GM18858 (cell line): Measurements from ENCODE around the gene NPC2.
"Not testable (repeated sequence)": the region's sequence is repeated elsewhere in the genome, so short reads cannot be mapped to it uniquely, and the experiment has no call there.

Experiments used
- ATAC-seq: cut with Tn5 transposase; IDR thresholded peaks from one replicate; pipeline ENCODE4 v1.9.1; 2021; ENCODE audit not compliant: unreplicated experiment

Gene NPC2

DNA sequence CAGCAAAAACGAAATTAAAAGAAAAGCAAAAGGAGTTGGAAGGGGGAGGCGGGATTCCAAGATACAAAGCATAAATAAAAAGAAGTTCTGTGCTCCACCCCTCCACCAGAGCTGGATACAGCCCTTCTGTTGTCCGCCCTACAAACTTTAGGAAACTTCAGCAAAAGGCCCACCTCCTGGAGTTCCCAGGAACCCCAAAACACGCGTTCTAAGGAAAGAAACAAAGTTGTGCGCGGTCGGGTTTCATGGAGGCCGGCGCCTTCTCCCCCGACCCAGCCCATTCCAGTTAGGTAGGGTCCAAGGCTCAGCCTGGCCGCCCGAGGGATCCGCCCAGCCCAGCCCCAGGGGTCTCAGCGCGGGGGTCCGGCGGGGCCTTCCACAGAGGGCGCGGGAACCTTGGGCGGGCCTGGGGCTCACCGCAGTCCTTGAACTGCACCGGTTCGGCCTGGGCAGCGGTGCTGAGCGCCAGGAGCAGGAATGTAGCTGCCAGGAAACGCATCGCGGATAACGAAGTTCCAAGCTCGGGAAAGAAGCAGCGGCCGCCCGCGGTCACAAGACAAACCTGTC, at the start of gene NPC2:
NPC2 (minus strand) TSS at position 530 of the 567 bp plus-strand sequence; CDS start at position 499, 31 bp downstream.
- no peak for ATAC-seq

DNA sequence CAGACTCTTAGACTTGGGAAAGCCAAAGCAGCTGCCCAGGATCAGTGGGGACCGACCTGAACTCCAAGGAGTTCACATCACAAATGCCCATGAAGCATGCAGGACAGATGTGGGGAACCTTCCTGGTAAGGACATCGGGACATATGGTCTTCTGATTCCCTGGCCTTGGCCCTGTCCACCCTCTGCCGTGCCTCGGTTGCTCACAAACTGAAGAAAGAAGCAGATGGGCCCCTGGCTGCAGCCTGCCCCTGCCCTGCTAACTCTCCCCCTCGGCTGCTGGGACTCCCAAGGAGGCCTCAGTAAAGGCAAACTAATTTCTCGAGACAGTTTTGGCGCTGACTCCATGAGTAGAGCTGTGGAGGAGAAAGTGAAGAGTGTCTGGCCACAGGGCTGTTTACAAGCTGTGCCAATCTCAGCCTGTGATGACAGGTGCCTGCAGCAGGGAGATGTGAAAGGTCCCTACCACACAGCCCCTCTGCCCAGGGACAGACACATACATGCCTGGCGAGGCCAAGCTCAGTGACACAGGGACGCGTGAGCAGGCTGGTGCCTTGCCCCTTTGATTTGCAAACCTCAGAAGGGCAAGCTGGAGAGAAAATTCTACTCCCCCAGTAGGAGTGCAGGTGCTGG, 49.1 kb upstream of the NPC2 start:
- ATAC-seq = no peak

DNA sequence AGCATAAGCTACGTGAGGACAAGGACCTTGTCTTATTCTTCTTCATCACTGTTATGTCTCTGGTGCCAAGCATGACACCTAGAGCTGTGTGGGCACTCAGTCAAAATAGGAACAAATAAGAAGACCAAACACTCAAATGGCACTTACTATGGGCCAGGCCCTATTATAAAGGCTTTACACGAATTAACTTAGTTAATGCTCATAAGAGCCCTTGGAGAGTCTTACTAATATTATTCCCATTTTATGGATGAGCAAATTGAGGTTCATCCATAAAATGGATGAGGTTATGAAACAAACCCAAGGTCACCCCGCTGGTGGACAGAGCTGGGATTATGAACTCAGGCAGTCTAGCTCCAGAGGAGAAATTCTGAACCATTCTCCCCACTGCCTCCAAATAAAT, 48.1 kb upstream of the NPC2 start:
- ATAC-seq = no peak

DNA sequence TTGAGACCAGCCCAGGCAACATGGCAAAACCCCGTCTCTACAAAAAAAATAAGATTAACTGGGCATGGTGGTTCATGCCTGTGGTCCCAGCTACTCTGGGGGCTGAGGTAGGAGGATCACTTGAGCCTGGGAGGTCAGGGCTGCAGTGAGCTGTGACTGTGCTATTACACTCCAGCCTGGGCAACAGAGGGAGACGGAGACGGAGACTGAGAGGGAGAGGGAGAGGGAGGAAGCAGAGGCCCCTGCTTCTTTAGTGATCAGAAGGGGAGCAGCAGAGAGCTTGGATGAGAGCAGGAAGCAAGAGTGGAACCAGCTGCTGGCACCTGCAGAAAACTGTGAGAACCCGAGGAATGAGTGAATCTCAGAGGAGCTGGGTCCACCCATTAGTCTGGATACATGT, 46.4 kb upstream of the NPC2 start:
- ATAC-seq = no peak

DNA sequence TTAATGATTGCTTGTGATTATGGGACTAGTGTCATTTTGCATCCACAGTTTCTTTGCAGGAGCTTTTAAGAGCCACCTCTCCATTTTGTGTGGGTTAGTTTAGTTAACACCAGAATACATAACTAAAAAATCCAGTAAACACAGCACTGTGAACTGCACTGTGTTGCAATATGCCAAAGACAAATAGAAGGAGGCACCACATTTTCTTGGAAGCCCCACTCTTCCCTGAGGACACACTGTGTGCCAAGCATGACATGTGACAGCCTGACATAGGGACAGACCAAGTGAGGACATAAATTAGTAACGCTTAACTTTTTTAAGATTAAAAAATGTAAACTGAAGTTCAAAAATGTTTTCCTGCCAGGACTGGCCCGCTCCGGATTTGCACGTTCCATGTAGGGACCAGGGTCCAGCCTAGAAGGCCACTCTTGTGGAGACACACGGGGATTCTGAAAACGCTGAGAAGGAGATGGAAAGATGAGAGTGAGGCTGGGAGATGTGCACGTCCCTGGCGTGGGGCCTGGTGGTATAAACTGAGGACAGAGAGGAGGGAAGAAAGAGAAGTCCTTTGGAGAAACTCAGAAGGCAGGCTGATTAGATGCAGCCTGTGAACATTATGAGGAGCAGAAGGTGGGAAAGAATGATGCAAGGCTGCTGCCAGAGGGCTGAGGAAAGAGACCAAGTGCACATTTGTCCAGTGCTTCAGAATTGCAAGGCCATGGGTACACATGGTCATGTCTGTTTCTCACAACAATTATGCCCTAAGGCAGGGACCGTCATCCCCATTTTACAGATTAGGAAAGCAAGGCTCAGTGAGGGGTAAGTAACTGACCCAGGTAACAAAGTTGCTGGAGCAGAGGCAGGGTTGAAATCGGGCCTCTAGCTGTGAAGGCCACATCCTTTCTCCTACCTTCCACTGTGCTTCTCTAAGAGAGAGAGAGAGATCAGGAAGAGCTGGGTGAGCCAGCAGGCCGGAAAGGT, 45.6 kb upstream of the NPC2 start:
- ATAC-seq = no peak

DNA sequence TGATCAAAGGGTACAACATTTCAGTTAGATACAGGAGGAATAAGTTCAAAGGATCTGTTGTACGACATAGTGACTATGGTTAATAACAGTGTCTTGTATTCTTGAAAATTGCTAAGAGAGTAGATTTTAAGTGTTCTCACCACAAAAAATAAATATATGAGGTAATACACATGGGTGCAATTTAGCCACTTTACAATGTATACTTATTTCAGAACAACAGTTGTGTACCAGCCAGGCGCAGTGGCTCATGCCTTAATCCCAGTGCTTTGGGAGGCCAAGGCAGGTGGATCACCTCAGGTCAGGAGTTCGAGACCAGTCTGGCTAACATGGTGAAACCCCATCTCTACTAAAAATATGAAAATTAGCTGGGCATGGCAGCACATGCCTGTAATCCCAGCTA, 43.2 kb upstream of the NPC2 start:
- not testable (repeated sequence) for ATAC-seq

DNA sequence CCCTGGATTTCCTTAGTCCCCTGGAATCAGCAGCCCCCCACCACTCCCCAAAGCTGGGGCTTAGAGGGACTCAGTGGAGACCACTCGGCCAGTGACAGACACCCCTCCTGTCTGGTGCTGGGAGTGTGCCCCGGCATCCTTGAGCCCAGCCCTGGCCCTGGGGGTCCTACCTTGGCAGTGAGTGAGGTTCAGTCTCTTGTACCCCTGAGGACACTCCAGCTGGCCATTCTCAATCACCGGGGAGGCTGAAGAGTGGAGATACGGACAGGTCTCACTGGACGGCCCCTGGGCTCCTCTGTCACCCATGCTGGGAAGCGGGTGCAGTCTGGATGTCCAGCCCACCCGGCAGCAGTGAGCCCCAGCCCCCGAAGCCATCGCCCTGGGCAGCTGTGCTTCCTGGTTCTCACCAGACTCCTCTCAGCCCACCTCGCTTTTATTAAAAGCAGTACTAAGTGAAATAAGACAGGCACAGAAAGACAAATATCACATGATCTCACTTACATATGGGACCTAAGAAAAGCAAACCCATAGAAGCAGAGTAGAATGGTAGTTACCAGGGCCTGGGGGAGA, 42.7 kb upstream of the NPC2 start:
- no peak for ATAC-seq

DNA sequence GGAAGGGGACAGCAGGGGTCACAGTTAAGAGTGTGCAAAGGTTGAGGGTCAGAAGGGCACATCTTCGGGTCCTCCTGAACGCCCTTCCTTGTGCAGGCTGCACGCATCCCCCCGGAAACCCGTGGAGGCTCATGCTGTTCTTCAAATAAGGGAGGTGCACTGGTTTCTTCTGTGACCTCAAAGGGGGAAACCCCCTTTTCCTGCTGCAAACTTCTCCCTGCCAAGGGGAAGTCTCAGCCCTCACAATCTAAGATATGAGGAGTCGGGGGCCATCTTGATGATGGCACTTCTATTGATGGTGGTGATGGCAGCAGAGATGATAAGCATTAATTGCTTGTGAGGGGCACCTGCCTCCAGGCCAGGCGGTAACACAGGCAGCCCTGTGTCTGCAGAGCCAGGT, 40.5 kb upstream of the NPC2 start:
- ATAC-seq = no peak

DNA sequence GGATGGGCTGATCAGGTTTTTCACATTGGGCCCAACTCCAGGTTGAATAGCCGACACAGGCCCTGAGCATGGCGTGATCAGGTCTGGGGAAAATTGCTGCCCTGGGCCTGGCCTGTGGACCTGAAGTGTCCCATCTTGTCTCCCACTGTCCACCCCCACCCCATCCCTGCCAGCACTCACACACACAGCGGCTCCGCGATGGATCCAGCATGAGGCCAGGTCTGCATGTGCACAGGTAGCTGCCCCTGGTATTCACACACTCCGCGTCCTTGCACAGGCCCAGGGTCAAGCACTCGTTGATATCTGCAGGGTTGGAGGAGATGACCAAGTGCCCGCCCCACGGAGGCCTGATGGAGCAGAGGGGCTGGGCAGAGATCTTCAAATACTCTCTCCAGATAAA, 39.1 kb upstream of the NPC2 start:
- no peak for ATAC-seq

DNA sequence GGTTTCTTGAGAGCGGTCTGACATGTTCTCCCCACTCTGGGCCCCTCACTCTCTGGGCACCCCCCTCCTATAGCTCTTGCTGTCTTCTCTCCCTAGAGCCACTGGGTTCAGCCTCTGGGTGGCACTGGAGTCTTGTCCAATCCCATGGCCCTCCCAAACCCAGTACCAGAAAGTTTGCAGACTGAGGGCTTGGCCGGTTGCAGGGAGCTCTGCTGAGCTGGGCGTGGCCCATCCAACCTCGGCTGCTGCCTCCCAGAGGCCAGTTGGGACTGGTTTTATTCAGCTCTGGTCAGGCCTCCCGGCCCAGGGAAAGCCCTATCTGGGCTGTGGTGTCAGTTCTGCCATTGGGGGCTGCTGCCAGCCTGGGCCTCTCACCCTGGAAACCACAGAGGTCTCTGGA, 38.4 kb upstream of the NPC2 start:
- no peak for ATAC-seq

DNA sequence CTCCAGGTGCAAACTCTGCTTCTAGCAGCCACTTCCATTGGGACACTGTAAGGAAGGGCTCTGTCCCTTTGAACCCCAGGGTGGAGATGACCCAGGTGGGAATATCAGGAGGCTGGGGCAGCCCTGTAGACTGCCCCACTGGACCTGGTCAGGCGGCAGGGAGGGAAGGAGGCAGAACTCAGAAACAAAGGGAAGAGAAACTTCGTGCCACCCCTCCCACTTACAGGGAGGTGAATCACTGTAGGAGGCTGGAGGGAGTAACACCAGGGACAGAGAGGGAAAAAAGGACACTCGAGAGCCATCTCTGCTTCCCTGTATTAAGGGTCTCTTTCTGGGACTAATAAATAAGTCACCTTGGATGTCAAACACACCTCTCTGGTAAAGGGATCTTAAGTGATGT, 37.9 kb upstream of the NPC2 start:
- ATAC-seq = no peak

DNA sequence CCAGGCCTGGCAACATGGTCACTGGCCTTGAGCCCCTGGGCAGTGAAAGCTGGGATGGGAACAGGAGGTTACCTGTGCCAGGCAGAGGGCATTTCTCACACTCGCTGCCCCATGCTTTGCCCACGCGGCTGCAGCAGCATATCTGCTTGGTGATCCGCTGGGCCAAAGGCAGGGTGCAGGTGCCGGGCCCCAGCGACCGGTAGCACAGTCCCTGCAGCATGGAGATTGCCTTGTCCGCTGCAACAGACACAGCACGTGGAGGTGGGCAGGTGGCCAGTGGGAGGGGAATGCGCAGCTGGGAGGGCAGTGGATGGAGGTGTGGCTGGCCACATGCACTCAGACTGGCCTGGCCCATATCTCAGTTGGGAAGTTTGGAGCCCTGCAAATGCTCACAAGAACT, 35.8 kb upstream of the NPC2 start:
- ATAC-seq = no peak

DNA sequence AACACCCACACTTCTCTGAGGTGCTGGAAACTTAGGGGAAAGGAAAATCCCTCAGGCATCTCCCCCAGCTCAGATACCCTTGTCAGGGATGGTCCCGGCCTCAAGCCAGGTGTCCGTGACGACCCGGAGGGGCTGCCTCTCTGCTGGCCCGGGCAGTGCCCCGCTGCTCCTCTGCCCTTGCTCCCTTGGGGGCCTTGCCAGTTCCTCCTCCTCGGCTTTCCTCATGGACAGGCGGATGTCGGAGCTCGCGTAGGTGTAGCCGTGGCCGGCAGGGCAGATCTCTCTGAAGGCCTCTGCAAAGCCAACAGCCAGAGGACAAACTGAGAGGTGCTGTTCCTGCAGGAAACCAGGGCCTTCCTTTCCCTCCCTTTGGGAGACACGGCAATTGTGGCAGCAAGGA, 35.3 kb upstream of the NPC2 start:
- ATAC-seq = no peak

DNA sequence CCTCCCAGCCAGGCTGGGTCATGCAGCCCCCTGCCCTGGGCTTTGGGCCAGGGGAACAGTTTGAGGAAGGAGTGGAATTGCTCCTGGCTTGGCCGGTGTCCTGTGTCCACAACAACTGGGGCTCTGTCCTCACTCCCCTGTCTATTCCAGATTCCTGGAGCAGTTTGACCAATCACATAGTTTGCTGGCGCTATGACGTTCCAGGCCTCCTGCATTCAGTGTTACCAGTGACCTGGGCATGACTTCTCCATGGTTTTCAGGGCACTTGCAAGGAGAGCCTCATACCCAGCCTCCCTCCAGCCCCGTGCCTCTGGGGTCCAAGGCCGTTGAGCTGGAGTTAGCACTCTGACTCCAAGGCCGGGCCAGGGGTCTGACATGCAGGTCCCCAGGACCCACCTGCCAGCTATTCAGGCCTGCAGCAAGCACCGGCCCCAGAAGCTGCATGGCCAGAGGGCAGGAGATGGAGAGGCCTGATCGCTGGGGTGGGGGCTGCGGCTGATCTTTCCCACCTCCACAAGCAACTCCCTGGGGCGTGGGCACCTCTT, 34.7 kb upstream of the NPC2 start:
- no peak for ATAC-seq

DNA sequence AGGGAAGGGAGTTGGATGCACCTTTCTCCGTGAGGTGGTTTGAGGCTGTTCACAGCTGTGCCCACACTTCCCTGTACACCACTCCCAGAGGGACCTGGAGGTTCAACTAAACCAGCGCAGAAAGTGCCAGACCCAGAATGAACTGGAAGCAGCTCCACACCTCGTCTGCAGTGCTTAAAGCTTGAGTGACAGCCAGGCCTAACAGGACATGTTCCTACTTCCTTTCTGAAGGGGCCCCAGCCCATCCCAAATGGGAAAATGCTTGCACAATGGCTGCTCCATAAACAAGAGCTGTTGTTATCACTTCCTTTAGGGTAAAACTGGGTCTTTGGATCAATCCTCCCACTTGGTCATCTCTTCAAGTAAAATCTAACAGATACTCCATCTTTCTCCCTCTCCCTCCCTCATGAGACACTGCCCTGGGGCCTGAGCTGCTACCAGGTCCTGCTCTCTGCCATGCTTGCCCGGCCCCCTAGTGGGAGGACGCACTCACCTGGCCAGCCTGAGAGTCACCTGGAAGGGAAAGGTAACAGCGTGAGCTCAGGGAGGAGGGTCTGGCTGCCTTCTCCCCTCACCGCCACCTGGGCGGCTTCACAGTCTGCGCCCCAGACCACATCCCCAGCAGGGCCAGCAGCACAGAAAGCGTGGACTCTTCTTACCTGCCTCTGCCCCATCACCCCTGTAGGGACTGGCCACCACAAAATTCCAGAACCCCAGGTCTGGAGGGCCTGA, 33.9 kb upstream of the NPC2 start:
- ATAC-seq = no peak

DNA sequence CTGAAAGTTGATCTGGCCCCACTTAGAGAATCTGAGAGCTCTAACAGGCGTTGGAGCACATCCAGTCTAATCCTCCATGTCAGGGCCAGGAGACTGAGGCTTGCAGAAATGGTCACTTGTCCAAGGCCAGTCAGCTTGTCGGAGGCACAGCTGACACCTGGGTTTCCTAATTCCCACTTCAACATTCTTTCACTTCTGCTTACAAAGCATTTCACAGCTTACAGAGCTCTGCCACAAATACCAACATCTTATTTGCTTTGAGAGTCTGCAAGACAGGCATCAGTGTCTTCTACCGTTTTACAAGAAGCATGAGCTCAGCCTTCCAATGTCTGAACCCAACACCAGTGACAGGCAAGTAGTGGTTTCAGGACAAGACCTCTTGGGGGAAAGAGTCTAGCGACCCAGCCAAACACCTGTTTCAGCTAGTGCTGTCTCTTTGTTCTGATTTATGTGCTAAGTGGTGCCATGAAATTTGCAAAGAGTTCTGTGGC, 32.3 kb upstream of the NPC2 start:
- ATAC-seq = no peak

DNA sequence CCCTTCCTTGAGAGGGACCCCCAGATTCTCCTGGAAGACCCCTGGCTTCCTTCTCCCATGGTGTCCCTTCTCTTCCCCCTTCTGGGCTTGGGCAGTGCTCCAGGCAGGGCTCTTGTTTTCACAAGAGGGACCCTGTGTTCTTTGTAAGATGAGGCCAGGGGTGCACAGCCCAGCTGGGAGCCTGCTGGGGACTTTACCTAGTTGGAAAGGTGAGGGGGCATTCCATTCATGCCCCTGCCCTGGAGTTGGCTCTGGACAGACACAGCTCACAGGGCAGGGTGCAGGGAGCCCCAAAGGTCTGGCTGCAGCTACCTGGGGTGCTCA, 31.7 kb upstream of the NPC2 start:
- no peak for ATAC-seq

DNA sequence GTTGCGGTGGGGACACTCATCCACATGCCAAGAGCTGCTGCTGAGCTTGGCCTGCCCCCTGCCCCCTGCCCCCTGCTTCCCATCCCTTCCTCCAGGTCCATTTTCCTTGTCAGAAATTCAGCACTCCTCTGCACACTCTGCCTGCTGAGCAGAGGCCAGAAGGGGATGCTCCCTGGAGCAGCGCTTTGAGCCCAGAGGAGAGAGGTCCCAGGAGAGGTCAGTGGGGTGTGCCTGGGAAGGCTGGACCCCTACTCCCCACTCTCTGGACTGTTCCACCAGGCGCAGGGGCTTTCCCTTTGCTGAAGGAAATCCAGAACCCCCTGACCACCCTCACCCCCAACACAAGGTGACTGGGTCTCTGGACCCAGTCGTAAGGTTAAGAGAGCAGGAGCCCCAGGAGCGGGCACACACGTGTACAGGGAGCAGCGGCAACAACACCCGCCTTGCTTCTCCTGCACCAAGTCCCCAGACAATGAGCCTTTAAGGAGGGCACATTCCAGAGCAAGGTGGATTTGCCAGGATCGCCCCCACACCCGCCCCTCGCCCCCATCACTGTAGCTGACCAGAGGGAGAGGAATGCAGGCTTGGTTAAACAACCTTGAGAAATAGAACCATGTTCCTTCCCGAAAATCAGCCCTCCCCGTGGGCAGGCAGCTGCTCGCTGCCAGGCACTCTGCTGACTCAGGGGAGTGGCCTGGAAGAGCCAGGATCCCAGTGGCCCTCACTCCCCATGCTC, 31.1 kb upstream of the NPC2 start:
- no peak for ATAC-seq

DNA sequence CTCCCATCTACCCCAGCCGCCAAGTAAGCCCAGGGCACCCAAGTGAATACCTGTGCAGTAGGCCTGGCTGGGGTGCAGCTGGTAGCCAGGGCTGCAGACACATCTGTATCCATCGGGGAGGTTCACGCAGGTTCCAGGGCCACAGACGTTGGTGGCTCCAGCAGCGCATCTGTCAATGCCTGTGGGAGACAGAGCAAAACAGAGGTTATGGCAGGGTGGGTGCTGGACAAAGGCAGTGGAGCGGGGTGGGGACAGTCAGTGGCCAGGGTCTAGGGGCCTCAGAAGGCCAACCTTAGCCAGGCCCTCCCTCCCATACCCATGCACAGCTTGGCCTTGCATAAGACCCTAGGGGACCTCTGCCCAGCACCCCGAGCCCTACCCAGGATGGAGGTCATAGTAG, 29.6 kb upstream of the NPC2 start:
- no peak for ATAC-seq

DNA sequence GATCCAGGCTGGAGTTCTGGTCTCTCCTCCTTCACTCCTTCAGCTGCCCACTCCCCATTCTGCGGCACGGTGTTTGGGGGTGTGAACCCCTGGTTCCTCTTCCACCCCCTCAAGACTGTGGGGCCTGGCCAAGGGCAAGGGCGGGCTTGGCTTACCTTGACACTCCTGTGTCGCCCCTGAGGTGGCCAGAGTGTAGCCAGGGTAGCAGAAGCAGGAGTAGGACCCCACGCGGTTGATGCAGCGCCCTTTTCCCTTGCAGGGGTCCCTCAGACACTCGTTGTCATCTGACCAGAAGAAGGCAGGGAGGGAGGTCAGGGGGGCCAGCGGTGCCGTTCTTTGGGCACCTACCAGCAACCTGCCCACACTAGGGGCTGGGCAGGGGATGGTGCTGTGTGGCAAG, 28.7 kb upstream of the NPC2 start:
- ATAC-seq = no peak
